ENCODE results near the gene P2RY11.

DNA sequence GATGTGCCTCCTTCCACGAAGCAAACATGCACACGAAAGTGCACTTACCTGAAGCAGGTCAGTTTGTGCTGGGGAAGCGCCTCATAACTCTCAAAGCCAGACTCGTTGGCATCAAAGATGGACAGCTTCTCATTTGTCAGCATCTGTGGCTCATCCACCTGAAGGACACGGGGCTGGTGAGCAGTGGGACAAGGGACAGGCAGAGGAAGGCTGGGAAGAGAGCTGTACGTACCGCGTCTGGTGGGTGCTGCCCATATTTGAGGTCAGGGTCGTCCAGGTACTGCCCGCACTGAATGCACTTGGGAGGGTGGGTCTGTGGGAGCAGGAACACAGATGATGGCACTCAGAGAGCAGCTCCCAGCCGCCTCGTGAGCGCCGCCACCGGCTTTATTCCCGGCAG is 48.1 kb downstream of the P2RY11 start:
- TF ChIP-seq EZH2 (IDR thresholded peaks at IDR 0.05): no peak
- TF ChIP-seq POLR2AphosphoS5 (IDR thresholded peaks at IDR 0.05; ENCODE audit: borderline replicate concordance, low read depth, low read length): no peak
- no peak for TF ChIP-seq FOXP2 (optimal IDR thresholded peaks at IDR 0.05; ENCODE audit: control extremely low read depth, extremely low read length, insufficient read depth)

Measured in SK-N-MC (cell line).